ENCODE results near the gene MADCAM1.

Gene MADCAM1

GRCh38 chr19:532561-533363 lies 36.5 kb downstream of the MADCAM1 start:
- DNase-seq, result peak; percentile 84

- DNase-seq, result peak; percentile 44
Measured at GRCh38 chr19:533364-534058, 37.2 kb downstream of the MADCAM1 start.

GRCh38 chr19:534088-534487 lies 37.8 kb downstream of the MADCAM1 start:
- no peak for DNase-seq

- DNase-seq, result no peak
Measured at GRCh38 chr19:535017-535835, 38.9 kb downstream of the MADCAM1 start.

GRCh38 chr19:536031-536880 lies 40.0 kb downstream of the MADCAM1 start:
- DNase-seq, result no peak

- DNase-seq, result no peak
Measured at GRCh38 chr19:536881-537404, 40.7 kb downstream of the MADCAM1 start.

GRCh38 chr19:538641-539428 lies 42.5 kb downstream of the MADCAM1 start:
- no peak for DNase-seq

GRCh38 chr19:539429-540030 lies 43.2 kb downstream of the MADCAM1 start:
- no peak for DNase-seq

GRCh38 chr19:540867-541637 lies 44.8 kb downstream of the MADCAM1 start:
- DNase-seq, result no peak

- no peak for DNase-seq
Measured at GRCh38 chr19:541699-542098, 45.4 kb downstream of the MADCAM1 start.

GRCh38 chr19:542173-542866 lies 46.0 kb downstream of the MADCAM1 start:
- no peak for DNase-seq

GRCh38 chr19:543910-544608 lies 47.8 kb downstream of the MADCAM1 start, which contains the start of gene GZMM:
Gene GZMM, plus strand, starts transcription at chr19:544053. Its CDS starts 19 bp downstream, at chr19:544072.
- DNase-seq, result no peak

- no peak for DNase-seq
Measured at GRCh38 chr19:547117-547516, 50.8 kb downstream of the MADCAM1 start.

GRCh38 chr19:547836-548720 lies 51.8 kb downstream of the MADCAM1 start:
- no peak for DNase-seq

GRCh38 chr19:548886-549830 lies 52.9 kb downstream of the MADCAM1 start:
- no peak for DNase-seq

GRCh38 chr19:554817-555216 lies 58.5 kb downstream of the MADCAM1 start:
- DNase-seq, result no peak
